ENCODE measurements around the gene YAE1.

The YAE1 gene

GRCh38 chr7:39557911-39558310 lies 8.3 kb upstream of the YAE1 start:
- no peak for DNase-seq

- DNase-seq: no peak
Measured at GRCh38 chr7:39560408-39560807, 5.8 kb upstream of the YAE1 start.

GRCh38 chr7:39560997-39561396 lies 5.2 kb upstream of the YAE1 start:
- no peak for DNase-seq

DNA sequence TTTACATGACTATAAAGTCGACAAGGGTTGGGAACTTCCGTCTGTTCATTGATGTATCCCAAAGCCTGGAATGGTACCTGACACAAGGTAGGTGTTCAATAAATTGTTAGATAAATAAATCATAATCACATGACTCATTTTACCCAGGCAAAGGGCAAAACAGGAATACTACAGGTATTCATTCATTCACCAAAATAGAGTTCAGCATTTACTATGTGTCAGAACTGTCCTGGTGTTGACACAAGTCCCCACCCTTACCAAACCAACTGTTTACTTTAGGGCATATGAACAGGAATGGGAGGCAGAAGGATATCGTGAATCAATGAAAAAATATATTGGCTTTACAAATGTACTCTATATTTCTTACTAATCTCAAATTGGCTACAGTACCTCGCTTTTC lies 666 bp upstream of the YAE1 start:
- no peak for DNase-seq

DNA sequence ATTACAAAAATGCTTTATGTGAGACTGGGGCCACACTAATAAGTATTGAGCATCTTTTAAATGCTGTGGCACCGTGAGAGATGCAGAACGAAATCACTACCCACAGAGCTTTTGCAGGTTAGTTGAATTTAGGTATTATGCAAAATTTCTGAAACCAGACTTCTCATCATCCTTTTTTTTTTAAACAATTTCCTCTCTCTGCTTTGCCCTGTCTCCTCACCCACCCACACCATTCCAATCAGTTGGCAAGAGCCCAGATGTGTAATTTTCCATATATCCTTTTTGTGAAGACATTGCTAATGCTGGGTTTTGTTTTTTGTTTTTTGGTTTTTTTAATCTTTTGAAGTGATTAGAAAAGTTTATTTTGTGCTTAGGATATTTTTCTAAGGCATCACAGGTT lies 1.1 kb downstream of the YAE1 start:
- DNase-seq: no peak

DNA sequence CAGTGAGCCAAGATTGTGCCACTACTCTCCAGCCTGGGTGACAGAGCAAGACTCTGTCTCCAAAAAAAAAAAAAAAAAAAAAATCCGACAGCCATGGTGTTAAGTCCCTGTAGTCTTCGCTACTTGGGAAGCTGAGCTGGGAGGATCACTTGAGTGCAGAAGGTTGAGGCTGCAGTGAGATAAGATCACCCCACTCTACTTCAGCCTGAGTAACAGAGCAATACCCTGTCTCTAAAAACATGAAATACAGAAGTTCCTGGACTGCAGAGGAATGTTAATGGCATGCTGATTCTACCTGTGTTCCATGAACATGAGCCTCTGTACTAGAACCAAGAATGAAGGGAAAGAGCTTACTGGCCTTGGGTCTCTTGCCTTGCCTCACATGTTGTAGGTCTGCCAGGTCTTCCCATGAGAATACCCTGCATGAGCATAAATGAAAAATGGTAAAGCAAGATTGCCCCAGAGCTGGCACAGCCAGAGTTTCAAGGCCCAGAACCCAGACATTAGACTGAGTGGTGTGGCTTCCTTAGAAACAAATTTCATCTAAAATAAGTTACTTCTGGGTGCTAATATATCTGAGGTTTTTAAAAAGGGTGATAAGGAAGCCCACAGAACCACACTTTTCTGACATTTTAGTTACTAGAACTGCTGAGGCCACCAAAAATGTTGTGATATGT lies 8.6 kb downstream of the YAE1 start:
- DNase-seq: no peak

- DNase-seq: no peak
Measured at GRCh38 chr7:39577229-39577874, 11.1 kb downstream of the YAE1 start.

GRCh38 chr7:39580149-39580874 lies 14.1 kb downstream of the YAE1 start:
- peak; percentile 80 for DNase-seq

DNA sequence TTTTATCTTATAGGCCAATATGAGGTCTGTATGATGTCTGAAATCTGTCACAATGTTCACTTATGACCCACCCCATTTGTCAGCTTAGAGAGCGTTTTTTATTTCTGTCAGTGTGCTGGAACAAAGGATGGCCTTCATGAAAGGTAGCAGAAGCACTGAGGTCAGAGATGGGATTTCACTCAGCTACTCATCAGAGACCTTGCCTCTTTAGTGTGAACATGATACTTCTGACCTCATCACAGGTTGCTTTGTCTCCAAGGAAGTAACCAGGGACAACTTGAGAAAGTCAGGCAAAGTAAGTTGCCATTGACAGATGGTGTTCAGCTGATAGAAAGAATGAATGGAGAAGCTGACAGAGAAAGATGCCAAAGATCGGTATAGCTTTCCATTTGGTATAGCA lies 16.3 kb downstream of the YAE1 start:
- DNase-seq: no peak

DNA sequence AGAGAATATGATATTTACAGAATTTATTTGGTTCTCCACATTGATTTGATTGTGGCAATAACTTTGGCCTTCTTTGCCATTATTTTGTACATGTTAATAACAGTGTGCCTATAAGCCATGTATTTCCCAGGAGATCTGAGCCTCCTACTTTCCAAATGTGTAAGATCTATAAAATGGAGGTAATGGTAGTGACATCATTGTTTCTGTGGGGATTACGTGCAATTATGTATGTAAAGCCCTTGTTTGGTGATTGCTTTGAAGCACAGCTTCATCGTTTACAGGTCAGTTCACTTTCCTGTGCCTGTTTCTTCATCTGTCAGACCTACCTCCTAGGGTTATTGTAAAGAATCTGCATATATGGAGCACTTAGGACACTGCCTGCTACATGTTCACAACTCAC lies 17.3 kb downstream of the YAE1 start:
- no peak for DNase-seq

GRCh38 chr7:39587393-39587792 lies 21.2 kb downstream of the YAE1 start:
- DNase-seq: no peak

GRCh38 chr7:39588416-39588815 lies 22.2 kb downstream of the YAE1 start:
- no peak for DNase-seq

GRCh38 chr7:39589323-39590111 lies 23.3 kb downstream of the YAE1 start:
- DNase-seq: no peak

DNA sequence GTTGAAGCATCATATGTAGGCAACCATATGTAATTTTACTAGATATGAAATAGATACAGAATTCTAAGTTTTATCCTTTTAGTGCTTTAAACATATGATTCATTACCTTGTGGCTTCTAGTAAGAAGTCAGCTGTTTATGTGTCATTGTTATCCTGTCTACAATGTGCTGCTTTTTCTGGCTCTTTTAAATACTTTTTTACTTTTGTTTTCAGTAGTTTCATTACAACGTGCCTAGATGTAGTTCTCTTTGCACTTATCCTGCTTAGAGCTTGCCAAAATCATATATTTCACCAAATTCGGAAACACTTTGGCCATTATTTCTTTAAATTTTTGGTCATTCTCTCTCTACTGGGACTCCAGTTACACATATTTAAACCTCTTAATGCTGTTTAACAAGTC lies 26.4 kb downstream of the YAE1 start:
- DNase-seq: no peak

- no peak for DNase-seq
Measured at GRCh38 chr7:39594988-39595620, 28.9 kb downstream of the YAE1 start.

- no peak for DNase-seq
Measured at GRCh38 chr7:39602351-39602750, 36.1 kb downstream of the YAE1 start.

- DNase-seq: no peak
Measured at GRCh38 chr7:39603924-39604323, 37.7 kb downstream of the YAE1 start.

- no peak for DNase-seq
Measured at GRCh38 chr7:39605087-39605486, 38.9 kb downstream of the YAE1 start.

- no peak for DNase-seq
Measured at GRCh38 chr7:39606352-39606751, 40.1 kb downstream of the YAE1 start.

DNA sequence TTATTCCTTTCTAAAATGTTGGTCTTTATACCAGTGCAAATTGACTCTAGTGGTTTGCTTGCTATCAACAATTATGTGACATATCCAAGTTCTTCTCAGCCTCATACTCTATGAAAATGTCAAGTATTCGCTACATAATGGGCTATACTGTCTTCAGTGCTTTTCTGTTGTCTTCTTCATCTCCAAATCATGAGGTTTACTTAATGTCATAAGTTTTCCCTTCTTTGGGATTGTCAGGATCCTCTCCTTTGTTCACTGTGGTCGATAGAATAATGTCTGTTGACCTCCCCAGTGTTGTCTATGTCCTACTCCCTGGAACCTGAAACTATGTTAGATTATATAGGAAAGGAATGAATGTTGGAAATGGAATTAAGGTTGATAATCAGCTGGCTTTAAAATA lies 40.7 kb downstream of the YAE1 start:
- DNase-seq: no peak

DNA sequence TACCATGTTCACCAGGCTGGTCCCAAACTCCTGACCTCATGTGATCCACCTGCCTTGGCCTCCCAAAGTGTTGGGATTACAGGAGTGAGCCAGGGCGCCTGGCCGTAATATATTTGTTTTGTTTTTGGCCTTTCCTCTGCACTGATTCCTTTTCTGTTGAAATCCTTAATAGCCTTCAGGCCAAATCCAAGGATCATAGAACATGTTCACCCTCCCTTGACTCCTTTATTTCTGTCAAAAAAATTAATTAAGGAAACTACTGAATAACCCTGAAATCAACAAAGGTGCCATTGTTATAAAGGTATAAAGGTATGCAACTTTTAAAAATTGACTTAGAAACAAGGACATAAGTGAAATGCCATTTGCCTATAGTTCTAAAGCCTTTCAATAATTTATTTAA lies 41.7 kb downstream of the YAE1 start:
- DNase-seq: no peak

DNA sequence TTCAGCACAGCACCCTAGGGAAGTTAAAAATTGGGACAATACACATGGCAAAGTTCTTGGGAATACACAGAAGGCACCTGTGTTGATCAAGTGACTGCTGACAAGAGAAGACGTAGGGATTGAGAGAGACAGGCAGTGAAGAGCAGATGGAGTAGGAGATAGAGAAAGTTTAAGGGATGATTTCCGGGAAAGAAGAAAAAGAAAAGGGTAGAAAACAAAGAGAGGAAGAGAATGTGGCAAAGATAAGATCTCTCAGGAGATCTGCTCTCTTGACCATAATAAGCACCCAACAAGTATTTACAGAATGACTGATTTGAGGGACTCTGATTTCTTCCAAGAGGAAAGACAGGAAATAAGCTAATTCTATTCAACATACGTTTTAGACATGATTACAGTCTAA lies 42.1 kb downstream of the YAE1 start:
- DNase-seq: no peak

All from left hindlimb (tissue), 1 donor.